DLD1 (cell line): Measurements from ENCODE around the gene RPS13.
"Not testable (repeated sequence)": the region's sequence is repeated elsewhere in the genome, so short reads cannot be mapped to it uniquely, and the experiment has no call there.

Experiments
- in situ Hi-C: cut with HindIII; loops from 2 replicates; pipeline ENCODE4 v1.10.0; 2017; ENCODE audit warnings: low sequenced_read_pairs

RPS13 gene

DNA sequence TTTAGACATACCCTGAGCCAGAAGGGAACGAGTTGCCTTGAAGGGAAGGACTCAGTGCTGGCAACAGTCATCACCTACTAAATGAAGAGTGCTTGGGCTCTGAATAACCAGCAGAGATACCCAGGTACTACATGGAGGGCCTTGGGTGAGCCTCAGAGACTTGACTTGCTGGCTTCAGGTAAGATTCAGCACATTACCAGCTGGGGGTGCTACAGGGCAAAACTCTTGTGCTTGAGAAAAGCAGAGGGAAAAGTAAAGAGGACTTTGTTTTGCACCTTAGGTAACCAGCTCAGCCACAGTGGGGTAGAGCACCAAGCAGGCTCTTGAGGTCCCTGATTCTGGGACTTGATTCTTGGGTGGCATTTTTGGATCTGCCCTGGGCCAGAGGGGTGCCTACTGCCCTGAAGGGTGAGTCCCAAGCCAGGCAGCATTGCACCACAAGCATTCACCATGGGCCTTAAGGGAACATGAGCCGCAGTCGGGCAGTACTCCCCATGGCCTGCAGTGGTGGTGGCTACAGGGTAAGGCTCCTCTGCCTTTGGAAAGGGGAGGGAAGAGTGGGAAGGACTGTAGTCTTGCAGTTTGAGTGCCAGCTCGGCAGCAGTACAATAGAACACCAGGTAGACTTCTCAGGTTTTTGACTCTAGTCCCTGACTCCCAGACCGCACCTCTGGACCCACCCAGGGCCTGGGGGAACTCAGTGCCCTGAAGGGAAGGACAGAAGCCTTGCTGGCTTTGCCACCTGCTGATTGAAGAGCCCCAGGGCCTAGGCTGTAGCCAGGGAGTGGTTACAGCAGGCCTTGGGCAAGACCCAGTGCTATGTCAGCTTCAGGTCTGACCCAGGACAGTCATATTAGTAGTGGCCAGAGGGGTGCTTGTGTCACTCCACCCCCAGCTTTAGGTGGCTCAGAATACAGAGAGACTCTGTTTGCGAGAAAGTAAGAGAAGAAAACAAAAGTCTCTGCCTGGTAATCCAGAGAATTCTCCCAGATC is 40.5 kb downstream of the RPS13 start:
- in situ Hi-C loops = no loop called here

GRCh38 chr11:17034027-17034426 is 43.4 kb downstream of the RPS13 start:
- in situ Hi-C loops = not testable (repeated sequence)

DNA sequence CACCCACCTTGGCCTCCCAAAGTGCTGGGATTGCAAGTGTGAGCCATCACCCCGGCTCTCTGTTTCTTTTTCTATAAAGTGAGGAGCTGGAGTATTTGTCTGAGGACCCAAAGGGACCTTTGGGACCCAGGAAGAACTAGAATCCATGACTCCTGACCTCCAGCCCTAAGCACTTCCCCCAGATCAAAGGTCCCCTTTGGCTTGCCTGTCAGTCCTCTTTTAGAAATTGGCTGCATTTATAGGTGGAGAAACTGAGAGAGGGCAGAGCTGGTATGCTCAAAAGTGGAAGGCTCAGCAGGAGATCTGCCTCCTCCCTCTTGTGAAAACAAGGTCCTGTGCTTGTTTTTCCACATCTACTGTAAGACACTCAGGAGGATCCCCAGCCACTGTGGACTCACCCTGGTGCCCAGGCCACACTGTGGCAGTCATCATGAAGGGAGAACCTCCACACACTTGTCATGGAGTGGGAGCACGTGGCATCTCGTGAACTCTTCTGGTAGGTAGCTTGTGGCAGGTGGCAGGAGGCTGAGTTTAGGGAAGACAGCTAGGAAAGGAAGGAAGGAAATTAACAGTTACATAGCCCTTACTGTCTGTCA is 50.9 kb downstream of the RPS13 start:
- in situ Hi-C loops = no loop called here

- in situ Hi-C loops = no loop called here
These were observed 52.5 kb downstream of the RPS13 start for GRCh38 chr11:17024924-17025323.
